Measurements from ENCODE around the gene SLC9A1.
A peak's percentile ranks its signal among the peaks of the same experiment; 100 is the strongest.

Gene SLC9A1

GRCh38 chr1:27101696-27102095 is 53.2 kb downstream of the SLC9A1 start:
- DNase-seq, result no peak

DNA sequence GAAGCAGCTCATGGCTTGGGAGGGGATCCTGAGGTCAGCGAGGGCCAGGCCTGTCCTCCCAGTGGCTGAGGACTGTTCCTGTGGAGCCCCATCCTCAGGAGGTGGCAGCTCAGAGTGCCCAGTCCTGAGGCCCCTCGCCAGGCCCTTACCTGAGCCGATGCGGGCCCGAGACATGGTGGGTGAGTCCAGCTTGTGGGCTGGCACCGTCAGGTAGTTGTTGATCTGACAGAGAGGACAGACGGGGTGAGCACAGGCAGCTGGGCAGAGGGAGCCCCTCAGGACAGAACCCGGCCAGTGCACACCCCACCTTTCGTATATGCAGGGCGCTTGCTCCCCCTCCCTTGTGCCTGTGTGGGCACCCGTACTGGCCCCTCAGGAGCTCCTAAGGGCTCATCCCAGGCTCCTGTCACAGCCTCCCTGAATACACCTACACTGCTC is 53.9 kb downstream of the SLC9A1 start:
- DNase-seq, result no peak

GRCh38 chr1:27100335-27101053 is 54.4 kb downstream of the SLC9A1 start:
- no peak for DNase-seq

DNA sequence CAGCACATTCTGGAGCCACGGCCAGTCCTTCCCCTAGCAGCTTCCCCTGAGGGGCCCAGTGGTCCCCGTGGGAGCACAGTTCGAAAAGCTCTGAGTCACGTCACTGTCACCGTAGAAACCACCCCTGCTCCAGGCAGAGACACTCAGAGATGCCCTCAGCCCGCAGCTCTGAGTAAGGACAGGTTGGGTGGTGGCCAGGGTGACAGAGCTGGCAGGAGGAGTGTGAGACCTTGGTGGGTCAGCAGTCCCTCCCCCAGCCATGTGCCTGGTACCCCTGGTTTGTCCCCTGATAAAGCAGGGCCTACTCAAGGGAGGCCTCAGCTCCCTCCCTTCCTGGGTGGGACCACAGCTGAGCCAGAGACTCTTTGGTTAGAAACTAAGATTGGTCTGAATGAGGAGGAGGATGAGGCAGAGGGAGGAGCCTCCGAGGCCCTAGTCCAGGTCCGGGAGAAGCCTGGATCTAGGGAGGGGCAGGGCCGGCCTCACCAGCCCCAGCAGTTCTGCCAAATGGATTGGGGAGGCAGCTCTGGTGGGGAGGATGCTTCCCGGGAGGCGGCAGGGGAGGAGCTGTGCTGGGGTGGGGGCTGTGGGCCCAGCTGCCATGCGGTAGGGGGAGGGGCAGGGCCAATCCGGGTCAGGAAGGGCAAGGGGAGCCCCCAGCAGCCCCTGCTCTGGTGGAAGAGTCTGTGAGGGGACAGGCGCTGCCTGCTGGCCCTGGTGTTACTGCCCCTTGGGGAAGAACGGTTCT is 55.2 kb downstream of the SLC9A1 start:
- peak; percentile 75 for DNase-seq

- peak; percentile 40 for DNase-seq
Measured at GRCh38 chr1:27099135-27099586, 55.8 kb downstream of the SLC9A1 start.

DNA sequence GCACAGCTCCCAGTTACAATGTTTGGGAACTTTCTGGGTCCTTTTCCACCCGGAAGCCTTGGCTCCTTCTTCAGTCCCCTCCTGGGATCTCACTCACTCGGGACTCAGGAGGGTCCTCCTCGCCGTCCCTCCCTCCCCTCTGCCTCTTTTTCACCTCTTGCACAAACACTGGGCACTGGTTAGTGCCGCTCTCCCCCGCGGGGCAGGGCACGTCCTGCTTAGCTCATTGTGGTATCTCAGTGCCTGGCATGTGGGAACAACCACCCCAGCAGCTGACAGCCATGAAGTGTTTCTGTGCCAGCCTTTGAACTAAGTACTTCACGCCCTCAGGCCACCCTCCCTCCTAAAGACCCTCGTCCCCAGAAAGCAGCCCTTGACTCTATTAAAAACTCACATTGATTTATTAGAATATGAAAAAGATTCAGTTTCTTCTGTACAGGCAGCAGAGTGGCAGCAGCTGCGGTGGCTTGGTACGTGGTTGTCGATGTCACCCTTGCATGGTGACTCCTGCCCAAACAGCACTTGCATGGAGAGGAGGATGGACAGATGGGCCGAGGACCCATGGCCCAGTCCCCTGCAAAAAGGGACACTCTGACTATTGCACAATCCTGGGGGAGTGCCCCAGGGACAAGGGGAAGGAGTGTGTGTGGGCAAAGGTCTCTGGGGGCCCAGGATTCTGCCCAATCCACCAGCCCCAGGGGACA is 56.3 kb downstream of the SLC9A1 start:
- DNase-seq, result no peak

DNA sequence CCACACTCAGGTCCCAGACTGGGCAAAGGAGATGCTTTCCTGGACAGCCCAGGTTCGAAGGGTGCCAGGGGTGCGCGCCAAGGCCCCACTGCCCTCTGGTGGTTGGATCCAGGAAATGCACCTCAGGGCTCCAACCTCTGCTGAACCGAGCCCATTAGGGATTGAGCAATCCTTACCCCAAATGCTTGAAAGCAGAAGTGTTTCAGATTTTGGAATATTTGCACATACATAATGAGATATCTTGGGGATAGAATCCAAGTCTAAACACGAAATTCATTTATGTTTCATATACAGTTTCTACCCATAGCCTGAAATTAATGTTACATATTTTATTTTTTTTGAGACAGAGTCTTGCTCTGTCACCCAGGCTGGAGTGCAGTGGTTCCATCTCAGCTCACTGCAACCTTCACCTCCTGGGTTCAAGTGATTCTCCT is 57.4 kb downstream of the SLC9A1 start:
- peak; percentile 84 for DNase-seq

DNA sequence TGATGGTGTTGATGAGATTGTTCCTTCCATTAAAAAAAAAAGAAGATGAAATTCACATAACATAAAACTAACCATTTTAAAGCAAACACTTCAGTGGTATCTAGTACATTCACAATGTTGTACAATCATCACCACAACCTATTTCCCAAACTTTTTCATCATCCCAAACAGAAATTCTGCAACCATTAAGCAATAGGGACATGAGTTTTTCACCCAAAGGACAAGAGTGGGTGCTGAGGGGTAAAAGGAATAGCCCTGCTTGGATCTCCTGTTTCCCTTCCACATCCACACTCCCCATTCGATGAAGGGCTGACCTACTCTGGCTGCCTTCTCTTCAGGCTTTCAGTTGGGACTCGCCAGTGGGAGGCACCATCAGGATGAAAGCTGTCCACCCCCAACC is 59.3 kb downstream of the SLC9A1 start:
- DNase-seq, result no peak

DNA sequence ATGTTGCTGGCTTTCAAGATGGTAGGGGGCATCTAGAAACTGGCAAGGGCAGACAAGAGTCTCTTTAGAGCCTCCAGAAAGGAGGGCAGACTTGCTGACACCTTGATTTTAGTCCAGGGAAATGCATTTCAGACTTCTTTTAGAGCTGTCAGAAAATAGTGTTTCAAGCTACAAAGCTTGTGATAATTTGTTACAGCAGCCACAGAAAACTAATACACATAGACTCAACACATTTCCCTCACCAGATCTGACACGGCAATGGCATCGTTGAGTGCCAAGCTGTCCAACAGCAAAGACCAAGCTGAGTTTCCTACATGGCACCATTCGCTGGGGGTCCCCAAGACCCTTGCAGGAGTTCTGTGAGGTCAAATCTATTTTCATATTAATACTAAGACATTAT is 62.0 kb downstream of the SLC9A1 start:
- DNase-seq, result no peak

DNA sequence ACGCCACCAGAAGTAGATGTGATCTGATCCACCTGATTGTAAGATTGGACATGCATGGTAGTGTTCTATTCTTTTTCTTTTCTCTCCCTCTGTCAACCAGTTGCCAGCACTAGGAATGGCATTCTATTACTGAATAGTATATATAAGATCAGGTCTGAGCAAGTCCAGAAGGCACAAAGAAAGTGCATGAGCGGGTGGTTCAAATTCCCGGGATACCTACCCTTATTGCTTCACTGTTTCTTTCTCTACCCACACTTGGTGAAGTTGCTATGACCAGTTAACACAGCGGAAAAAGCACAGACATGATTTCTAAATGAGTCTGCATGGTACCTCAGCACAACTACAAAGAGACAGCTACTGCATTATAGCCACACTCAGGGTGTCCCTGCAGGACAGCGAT is 64.0 kb downstream of the SLC9A1 start:
- no peak for DNase-seq

- DNase-seq, result no peak
Measured at GRCh38 chr1:27087371-27088220, 67.3 kb downstream of the SLC9A1 start.

GRCh38 chr1:27086628-27087027 is 68.3 kb downstream of the SLC9A1 start:
- DNase-seq, result no peak

DNA sequence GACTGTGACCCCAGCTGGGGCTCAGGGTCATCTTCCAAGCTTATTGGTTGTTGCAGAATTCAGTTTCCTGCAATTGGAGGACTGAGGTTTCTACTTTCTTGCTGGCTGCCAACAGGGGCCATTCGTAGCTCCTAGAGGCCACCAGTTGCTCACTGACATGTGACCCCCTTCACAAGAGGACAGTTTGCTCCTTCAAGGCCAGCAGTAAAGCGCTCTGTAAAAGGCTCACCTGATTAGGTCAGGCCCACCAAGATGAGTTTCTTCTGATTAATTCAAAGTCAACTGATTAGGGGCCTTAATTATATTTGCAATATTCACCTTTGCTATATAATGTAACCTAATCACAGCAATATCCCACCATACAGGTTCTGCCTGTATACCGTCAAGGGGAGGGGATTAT is 68.9 kb downstream of the SLC9A1 start:
- DNase-seq, result no peak

GRCh38 chr1:27084107-27084506 is 70.8 kb downstream of the SLC9A1 start:
- DNase-seq, result no peak

- no peak for DNase-seq
Measured at GRCh38 chr1:27077968-27078367, 77.0 kb downstream of the SLC9A1 start.

- DNase-seq, result no peak
Measured at GRCh38 chr1:27076803-27077202, 78.1 kb downstream of the SLC9A1 start.

DNA sequence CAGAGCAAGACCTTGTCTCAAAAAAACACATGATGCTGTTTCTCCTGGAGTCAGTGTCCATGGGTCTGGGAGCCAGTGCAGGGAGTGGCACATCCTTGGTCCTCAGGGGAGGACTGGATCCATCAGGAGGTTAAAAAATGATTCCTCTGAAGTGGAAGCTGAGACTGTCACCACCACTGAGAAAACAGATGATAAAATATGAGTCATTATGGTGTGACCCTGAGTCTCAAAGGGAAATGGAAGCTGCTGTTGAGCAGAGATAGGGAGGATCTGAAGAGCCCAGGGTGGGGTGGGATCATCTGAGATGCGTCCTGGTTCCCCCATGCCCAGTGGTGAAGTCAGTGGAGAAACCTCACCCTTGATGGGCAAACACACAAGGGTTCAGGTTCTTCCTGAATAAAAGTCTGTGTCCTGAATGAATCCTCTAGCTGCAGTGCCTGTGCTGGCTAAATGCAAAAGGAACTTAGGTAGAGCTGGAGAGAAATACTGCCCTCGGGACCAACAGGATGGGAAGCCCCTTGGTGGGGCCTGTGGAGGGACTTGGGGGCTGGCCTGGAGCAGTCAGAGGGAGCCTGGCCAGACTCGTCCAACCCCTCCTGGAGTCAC is 80.6 kb downstream of the SLC9A1 start:
- DNase-seq, result no peak

GRCh38 chr1:27071049-27071416 is 83.9 kb downstream of the SLC9A1 start:
- no peak for DNase-seq

DNA sequence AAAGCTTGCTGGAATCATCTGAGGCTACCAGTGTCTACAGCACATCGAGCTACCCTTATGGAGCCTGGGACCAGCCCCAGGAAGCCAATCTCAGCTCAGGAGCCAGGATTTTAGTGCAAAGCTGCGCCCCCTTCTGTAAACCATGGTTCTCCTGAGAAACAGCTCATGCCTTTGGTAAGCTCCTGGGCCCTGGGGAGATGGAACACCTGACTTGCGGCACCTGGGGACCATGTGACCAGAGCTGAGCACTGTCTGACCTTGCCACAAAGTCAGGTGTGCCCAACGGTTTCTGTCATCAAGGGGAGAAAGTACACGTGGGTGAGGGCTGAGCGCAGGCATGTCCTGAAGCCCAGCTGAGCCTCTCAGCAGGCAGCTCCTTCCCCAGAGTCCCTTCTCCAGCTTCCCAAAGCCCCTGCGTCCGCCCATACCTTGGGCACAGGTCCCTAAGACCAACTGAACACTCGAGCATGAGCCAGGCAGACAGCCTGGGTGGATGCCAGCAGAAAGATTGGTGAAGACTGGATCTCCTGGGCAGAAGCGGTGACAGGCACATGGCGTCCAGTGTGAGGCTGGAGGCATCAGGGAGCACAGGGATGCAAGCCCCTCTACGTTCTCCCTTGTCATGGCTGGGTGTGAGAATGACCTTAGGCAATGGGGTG is 84.4 kb downstream of the SLC9A1 start:
- no peak for DNase-seq

GRCh38 chr1:27068922-27069321 is 86.0 kb downstream of the SLC9A1 start:
- no peak for DNase-seq

DNA sequence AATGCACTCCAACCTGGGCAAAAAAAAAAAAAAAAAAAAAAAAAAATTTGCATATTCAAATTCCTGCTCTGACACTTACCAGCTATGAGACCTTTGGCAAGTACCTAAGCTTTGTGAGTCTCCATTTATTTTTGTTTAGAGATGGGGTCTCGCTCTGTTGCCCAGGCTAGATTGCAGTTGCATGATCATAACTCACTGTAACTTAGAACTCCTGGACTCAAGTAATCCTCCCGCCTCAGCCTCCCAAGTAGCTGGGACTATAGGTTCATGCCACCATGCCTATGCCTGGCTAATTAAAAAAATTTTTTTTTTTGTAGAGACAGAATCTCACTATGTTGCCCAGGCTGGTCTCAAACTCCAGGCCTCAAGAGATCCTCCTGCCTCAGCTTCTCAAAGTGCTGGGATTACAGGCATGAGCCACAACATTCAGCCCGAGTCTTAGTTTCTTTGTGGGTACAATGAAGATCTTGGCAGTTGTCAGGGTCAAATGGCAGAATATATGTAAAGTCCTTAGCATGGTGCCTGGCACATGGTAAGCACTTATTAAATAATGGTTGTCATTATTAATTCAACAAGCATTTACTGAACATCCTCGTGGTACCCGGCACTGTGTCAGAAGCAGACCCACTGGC is 88.8 kb downstream of the SLC9A1 start:
- DNase-seq, result no peak

All from stimulated activated CD8-positive, alpha-beta memory T cell treated with anti-CD3 and anti-CD28 coated beads, Interleukin-4, amount 100 ng/mL, for 48 hours (primary cell).